Stimulated activated CD4-positive, alpha-beta T cell treated with anti-CD3 and anti-CD28 coated beads, Interleukin-4, amount 100 ng/mL, for 4 hours (primary cell): ENCODE results near the gene SYS1.
A peak's percentile ranks its signal among the peaks of the same experiment; 100 is the strongest.

Source experiments
- DNase-seq, 2 experiments: peaks; one replicate each; pipeline ENCODE4 v3.0.0-alpha.2; 2020

The SYS1 gene

GRCh38 chr20:45362804-45363610, at the start of gene SYS1:
Gene SYS1, plus strand, starts transcription at chr20:45363156. Its CDS starts 376 bp downstream, at chr20:45363532.
- DNase-seq = peak; percentile 98

- DNase-seq = no peak
These were observed 49.0 kb upstream of the SYS1 start for GRCh38 chr20:45313943-45314342.

- no peak for DNase-seq
These were observed 47.3 kb upstream of the SYS1 start for GRCh38 chr20:45315672-45316071.

GRCh38 chr20:45316150-45317080, 46.5 kb upstream of the SYS1 start:
- no peak for DNase-seq

- no peak for DNase-seq
These were observed 45.1 kb upstream of the SYS1 start for GRCh38 chr20:45317826-45318225.

- DNase-seq = no peak
These were observed 44.5 kb upstream of the SYS1 start for GRCh38 chr20:45318386-45318939.

- no peak for DNase-seq
These were observed 44.0 kb upstream of the SYS1 start for GRCh38 chr20:45318948-45319347.

GRCh38 chr20:45320948-45321595, 41.9 kb upstream of the SYS1 start:
- DNase-seq = no peak

- no peak for DNase-seq
These were observed 40.0 kb upstream of the SYS1 start for GRCh38 chr20:45322952-45323383.

GRCh38 chr20:45323731-45324130, 39.2 kb upstream of the SYS1 start:
- DNase-seq = no peak

GRCh38 chr20:45325371-45325770, 37.6 kb upstream of the SYS1 start:
- DNase-seq = no peak

- no peak for DNase-seq
These were observed 34.5 kb upstream of the SYS1 start for GRCh38 chr20:45328451-45328850.

- DNase-seq = no peak
These were observed 33.2 kb upstream of the SYS1 start for GRCh38 chr20:45329497-45330319.

- no peak for DNase-seq
These were observed 32.5 kb upstream of the SYS1 start for GRCh38 chr20:45330476-45330875.

- no peak for DNase-seq
These were observed 26.2 kb upstream of the SYS1 start for GRCh38 chr20:45336530-45337366.

GRCh38 chr20:45337367-45338120, 25.4 kb upstream of the SYS1 start:
- no peak for DNase-seq

- no peak for DNase-seq
These were observed 24.6 kb upstream of the SYS1 start for GRCh38 chr20:45338121-45339030.

GRCh38 chr20:45339084-45339483, 23.9 kb upstream of the SYS1 start:
- DNase-seq = no peak

- DNase-seq = no peak
These were observed 23.2 kb upstream of the SYS1 start for GRCh38 chr20:45339799-45340198.
